ENCODE data around the gene SPAG8. TPM values are rescaled to one million over a fixed set of nuclear protein-coding genes. Genes with fewer than 3 reads are reported as not detected.
A peak's percentile ranks its signal among the peaks of the same experiment; 100 is the strongest.

SPAG8 gene
- polyA plus RNA-seq, 1 donor (not counting 4 experiments of a cell fraction or from before 2014, with no cell fraction given) = 0.08 TPM

- Histone ChIP-seq H3K9me1 (ENCODE audit: control insufficient read depth, extremely low read depth, insufficient read depth, low read length) (no peaks in the 10 kb centered on the region), H3K27ac (ENCODE audit: control insufficient read depth, insufficient read depth, low read length) (no peak overlapping the region), H3K36me3 (ENCODE audit: control insufficient read depth in 2 of 2, extremely low read depth in 1 of 2, insufficient read depth in 2 of 2, low read length in 2 of 2) (no peaks in the 10 kb centered on the region), H3K4me3 (ENCODE audit: control insufficient read depth in 2 of 3, extremely low read depth in 1 of 3, insufficient read depth in 2 of 3, low read depth in 1 of 3, low read length in 3 of 3) (no peak overlapping the region), H3K79me2 (ENCODE audit: control insufficient read depth, insufficient read depth, low read length) (no peaks in the 10 kb centered on the region), H3K27me3 (ENCODE audit: control insufficient read depth, extremely low read depth, insufficient read depth, low read length) (no peaks in the 10 kb centered on the region), H3K9ac (ENCODE audit: control insufficient read depth, extremely low read depth, insufficient read depth, low read length) (no peak overlapping the region), H4K20me1 (ENCODE audit: control insufficient read depth, extremely low read depth, insufficient read depth, low read length) (no peaks in the 10 kb centered on the region), H3K4me1 (ENCODE audit: control insufficient read depth, extremely low read depth, insufficient read depth, low read length) (no peaks in the 10 kb centered on the region), H3K4me2 (ENCODE audit: control insufficient read depth, extremely low read depth, insufficient read depth, low read depth, low read length) (no peak overlapping the region), H3K9me3 (ENCODE audit: control insufficient read depth, low read depth, low read length) (no peaks in the 10 kb centered on the region), H2AFZ (ENCODE audit: control insufficient read depth, low read length) (no peak overlapping the region)
- DNase-seq (ENCODE audit: low read depth, low spot score) (no peak), FAIRE-seq (peak; percentile 72)
- dilution Hi-C loops (cut with MboI; ENCODE audit: extremely low pct_ligation_motif_present, low sequenced_read_pairs) = no loop called here
- TF ChIP-seq CTCF (optimal IDR thresholded peaks at IDR 0.05 in 1 of 3, IDR thresholded peaks at IDR 0.05 in 1 of 3, conservative IDR thresholded peaks at IDR 0.05 in 1 of 3; ENCODE audit: extremely low read depth in 1 of 3, insufficient read depth in 2 of 3, low read length in 3 of 3) (peak; percentile 56 to 79 (median 69)), EZH2 (IDR thresholded peaks at IDR 0.05; ENCODE audit: low read length) (no peak)
These were observed 23.2 kb upstream of the SPAG8 start for GRCh38 chr9:35835216-35835632.

- H3K36me3 ChIP-seq (ENCODE audit: control insufficient read depth in 2 of 2, extremely low read depth in 1 of 2, insufficient read depth in 2 of 2, low read length in 2 of 2) = no peaks in the 10 kb centered on the region
- TF ChIP-seq CTCF (optimal IDR thresholded peaks at IDR 0.05 in 1 of 3, IDR thresholded peaks at IDR 0.05 in 1 of 3, conservative IDR thresholded peaks at IDR 0.05 in 1 of 3; ENCODE audit: extremely low read depth in 1 of 3, insufficient read depth in 2 of 3, low read length in 3 of 3) = no peak
- H3K79me2 ChIP-seq (ENCODE audit: control insufficient read depth, insufficient read depth, low read length) = no peaks in the 10 kb centered on the region
- no peaks in the 10 kb centered on the region for H3K9me3 ChIP-seq (ENCODE audit: control insufficient read depth, low read depth, low read length)
- no peak overlapping the region for H3K9ac ChIP-seq (ENCODE audit: control insufficient read depth, extremely low read depth, insufficient read depth, low read length)
- peaks cover 2% of the 10 kb centered on the region for H3K4me1 ChIP-seq (ENCODE audit: control insufficient read depth, extremely low read depth, insufficient read depth, low read length)
- dilution Hi-C loops (cut with MboI; ENCODE audit: extremely low pct_ligation_motif_present, low sequenced_read_pairs) = no loop called here
- H3K27ac ChIP-seq (ENCODE audit: control insufficient read depth, insufficient read depth, low read length) = no peak overlapping the region
- H3K4me3 ChIP-seq (ENCODE audit: control insufficient read depth in 2 of 3, extremely low read depth in 1 of 3, insufficient read depth in 2 of 3, low read depth in 1 of 3, low read length in 3 of 3) = no peak overlapping the region
- H3K9me1 ChIP-seq (ENCODE audit: control insufficient read depth, extremely low read depth, insufficient read depth, low read length) = no peaks in the 10 kb centered on the region
- DNase-seq (ENCODE audit: low read depth, low spot score) (no peak), FAIRE-seq (no peak)
- no peak overlapping the region for H3K4me2 ChIP-seq (ENCODE audit: control insufficient read depth, extremely low read depth, insufficient read depth, low read depth, low read length)
- no peaks in the 10 kb centered on the region for H4K20me1 ChIP-seq (ENCODE audit: control insufficient read depth, extremely low read depth, insufficient read depth, low read length)
- no peaks in the 10 kb centered on the region for H3K27me3 ChIP-seq (ENCODE audit: control insufficient read depth, extremely low read depth, insufficient read depth, low read length)
- H2AFZ ChIP-seq (ENCODE audit: control insufficient read depth, low read length) = no peak overlapping the region
These were observed 22.5 kb upstream of the SPAG8 start for GRCh38 chr9:35834260-35835215.

All from keratinocyte (primary cell).